A549 (cell line): ENCODE measurements around the gene UNC5A. TPM values are rescaled to one million over a fixed set of nuclear protein-coding genes. Genes with fewer than 3 reads are reported as not detected.

Experiments
- ATAC-seq, 2 experiments: fragments of 200-7000 bp in 1 of 2; fragments of >200 bp in 1 of 2; cut with Nextera tagmentation in 1 of 2; cut with Tn5 transposase in 1 of 2; 3 replicates each; pipeline versions ENCODE4 v1.8.0 to v1.9.1; 2018 to 2020; ENCODE audit warnings: mild to moderate bottlenecking in 1 of 2, moderate library complexity in 1 of 2
- CTCF ChIA-PET: fragments of 300-600 bp; sonication (Branson Sonifier 250); formaldehyde crosslinking; extraction: SDS; loops from one replicate; lab custom pipeline; 2021; ENCODE audit warnings: antibody characterized with exemption, inconsistent platforms; lab: Yijun Ruan, JAX
- POLR2A ChIA-PET: fragments of 350-600 bp; formaldehyde crosslinking; extraction: SDS; loops from one replicate; lab custom pipeline; 2021; ENCODE audit warnings: antibody characterized with exemption, inconsistent platforms; lab: Yijun Ruan, JAX
- DNase-seq, 2 experiments: peaks; one replicate each; pipeline versions ENCODE4 v3.0.0 to v3.0.0-alpha.2; 2011 to 2016; ENCODE audit warnings: low read depth in 1 of 2, low spot score in 1 of 2
- FAIRE-seq: peaks from 2 replicates; lab custom pipeline; 2011; peaks lifted over from hg19 to GRCh38; lab: Jason Lieb, UNC
- H3K27ac ChIP-seq, 2 experiments: fragments of >200 bp; sonication (Bioruptor Twin); formaldehyde crosslinking; 3 replicates each; pipeline ENCODE4 v1.5.1; 2016 to 2017
- H3K4me1 ChIP-seq: fragments of >200 bp; sonication (Bioruptor Twin); formaldehyde crosslinking; 3 replicates; pipeline ENCODE4 v1.6.1; 2016
- H3K4me2 ChIP-seq: fragments of >200 bp; sonication (Bioruptor Twin); formaldehyde crosslinking; 3 replicates; pipeline ENCODE4 v1.6.1; 2016
- H3K4me3 ChIP-seq: fragments of >200 bp; sonication (Bioruptor Twin); formaldehyde crosslinking; 3 replicates; pipeline ENCODE4 v1.5.1; 2016
- H3K9me3 ChIP-seq: fragments of >200 bp; sonication (Bioruptor Twin); formaldehyde crosslinking; 3 replicates; pipeline ENCODE4 v1.6.1; 2016
- BHLHE40 ChIP-seq: IDR thresholded peaks from 2 replicates; pipeline ENCODE4 v1.6.1; 2012; ENCODE audit warnings: low read depth, low read length, inconsistent platforms
- CBX8 ChIP-seq: fragments of 200-600 bp; sonication (generic); IDR thresholded peaks from 2 replicates; pipeline ENCODE4 v1.6.1; 2016
- CEBPB ChIP-seq, 2 experiments: fragments of >200 bp in 1 of 2; sonication (Bioruptor Twin) in 1 of 2; formaldehyde crosslinking in 1 of 2; IDR thresholded peaks; 2 replicates each; pipeline ENCODE4 v1.6.1; 2012 to 2016
- EHF ChIP-seq: fragments of 250-450 bp; sonication (Bioruptor Pico); IDR thresholded peaks from 2 replicates; pipeline ENCODE4 v1.5.0; 2020; ENCODE audit warnings: mild to moderate bottlenecking
- FOSL2 ChIP-seq, 2 experiments: fragments of 450-650 bp in 1 of 2; fragments of >200 bp in 1 of 2; sonication (Bioruptor Twin) in 1 of 2; formaldehyde crosslinking; IDR thresholded peaks; 2 replicates each; pipeline versions ENCODE4 v1.5.0 to v1.6.1; 2016 to 2020; ENCODE audit warnings: mild to moderate bottlenecking in 1 of 2, moderate library complexity in 1 of 2
- FOXS1 ChIP-seq: fragments of 250-450 bp; sonication (Bioruptor Pico); IDR thresholded peaks from 2 replicates; pipeline ENCODE4 v1.5.0; 2020; ENCODE audit warnings: mild to moderate bottlenecking, moderate library complexity
- JUN ChIP-seq, 2 experiments: fragments of >200 bp; sonication (Bioruptor Twin); formaldehyde crosslinking; IDR thresholded peaks; 2 replicates in 1 of 2; 3 replicates in 1 of 2; pipeline ENCODE4 v1.6.1; 2016 to 2017
- KDM1A ChIP-seq: fragments of 200-600 bp; sonication (generic); IDR thresholded peaks from 2 replicates; pipeline ENCODE4 v1.6.1; 2016; ENCODE audit warnings: low read depth, mild to moderate bottlenecking
- KDM5A ChIP-seq: fragments of 200-600 bp; sonication (generic); IDR thresholded peaks from 2 replicates; pipeline ENCODE4 v1.6.1; 2016; ENCODE audit warnings: antibody characterized with exemption, mild to moderate bottlenecking
- MAFK ChIP-seq: fragments of 450-650 bp; IDR thresholded peaks from 2 replicates; pipeline ENCODE4 v1.6.1; 2014; ENCODE audit not compliant: partially characterized antibody
- MAZ ChIP-seq: fragments of 150-350 bp; IDR thresholded peaks from 2 replicates; pipeline ENCODE4 v1.6.1; 2014; ENCODE audit warnings: antibody characterized with exemption, low read depth, low read length, borderline replicate concordance
- NPAS2 ChIP-seq: fragments of 250-450 bp; sonication (Bioruptor Pico); IDR thresholded peaks from 2 replicates; pipeline ENCODE4 v1.8.0; 2022; ENCODE audit warnings: mild to moderate bottlenecking, moderate library complexity, borderline replicate concordance
- PHF8 ChIP-seq: fragments of 200-600 bp; sonication (generic); IDR thresholded peaks from 2 replicates; pipeline ENCODE4 v1.6.1; 2016; ENCODE audit warnings: low read depth, mild to moderate bottlenecking, antibody characterized with exemption, moderate library complexity, borderline replicate concordance
- RNF2 ChIP-seq: fragments of 200-600 bp; sonication (generic); IDR thresholded peaks from 2 replicates; pipeline ENCODE4 v1.6.1; 2016; ENCODE audit warnings: low read depth, mild to moderate bottlenecking, antibody characterized with exemption, moderate library complexity, borderline replicate concordance
- ZSCAN20 ChIP-seq: fragments of 250-450 bp; sonication (Bioruptor Pico); IDR thresholded peaks from 2 replicates; pipeline ENCODE4 v1.8.0; 2022; ENCODE audit warnings: mild to moderate bottlenecking, moderate library complexity
- WGBS: methylation state at CpG from one replicate; pipeline ENCODE4 v1.1.6; 2017; ENCODE audit errors: missing lambda C conversion rate; 5-methylcytosine and 5-hydroxymethylcytosine counted together
- polyA plus RNA-seq, 4 experiments: library from polyadenylated mRNA; depleted of rRNA in 3 of 4; stranded (reverse); fragments of >200 nt; fragmentation: RNase III in 1 of 4; extraction: RNeasy Plus Mini Kit Qiagen cat#74134 plus additional on column Dnase treatment in 1 of 4; gene quantifications; 2 replicates in 3 of 4; 3 replicates in 1 of 4; pipeline ENCODE4 v1.2.3, GENCODE V29; 2011 to 2017
- TF ChIP-seq, protein P1 (sequence below): IDR thresholded peaks from 2 replicates; pipeline ENCODE4 v1.6.1; 2012
- TF ChIP-seq, protein P2 (sequence below): fragments of 200-600 bp; sonication (generic); IDR thresholded peaks from 2 replicates; pipeline ENCODE4 v1.6.1; 2016; ENCODE audit warnings: antibody characterized with exemption, mild to moderate bottlenecking, moderate library complexity

UNC5A gene
- polyA plus RNA-seq, 2 of the 4 experiments (the other 2 are of a cell fraction) = 0.03 to 0.14 TPM

DNA sequence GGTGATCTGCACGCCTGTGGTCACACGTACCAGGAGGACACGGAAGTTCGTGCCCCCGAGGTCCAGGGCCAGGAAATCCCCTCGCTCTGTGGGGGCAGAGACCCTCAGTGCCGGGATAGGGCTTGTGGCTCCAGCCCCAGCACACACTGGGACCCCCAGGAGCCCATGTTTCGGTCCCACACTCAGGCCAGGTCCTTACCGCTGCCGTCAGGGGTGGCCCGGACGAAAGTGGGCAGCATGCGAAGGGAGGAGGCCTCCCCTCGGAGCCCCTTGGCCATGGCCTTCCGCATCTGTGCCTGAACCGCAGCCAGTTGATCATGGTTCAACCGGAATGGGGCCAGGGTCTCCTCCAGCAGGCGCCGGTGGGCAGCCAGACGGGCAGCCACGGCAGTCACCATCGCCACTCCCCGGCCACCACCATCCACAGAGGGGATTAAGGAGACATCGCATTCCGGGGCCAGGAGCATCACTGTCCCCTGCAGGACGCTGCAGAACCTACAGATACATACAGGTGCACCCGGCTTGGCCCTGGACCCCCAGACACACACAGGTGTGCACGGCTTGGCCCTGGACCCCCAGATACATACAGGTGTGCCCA, 77.0 kb downstream of the UNC5A start:
- no peak overlapping the region for H3K27ac ChIP-seq
- H3K4me1 ChIP-seq = no peaks in the 10 kb centered on the region
- POLR2A ChIA-PET = no interaction called here
- DNase-seq (no peak), ATAC-seq (0 out of 6 replicates have a peak, but pooled peaks of 1 of the 2 experiments have one; percentile 16), FAIRE-seq (no peak)
- no peaks in the 10 kb centered on the region for H3K9me3 ChIP-seq
- WGBS = 67% methylated on average over 16 of the region's 28 CpGs
- TF ChIP-seq CEBPB (IDR thresholded peaks at IDR 0.05) = no peak
- no peak for TF ChIP-seq EHF
- no peak for TF ChIP-seq FOXS1 (CRISPR knock-in tag)
- TF ChIP-seq, protein P1, sequence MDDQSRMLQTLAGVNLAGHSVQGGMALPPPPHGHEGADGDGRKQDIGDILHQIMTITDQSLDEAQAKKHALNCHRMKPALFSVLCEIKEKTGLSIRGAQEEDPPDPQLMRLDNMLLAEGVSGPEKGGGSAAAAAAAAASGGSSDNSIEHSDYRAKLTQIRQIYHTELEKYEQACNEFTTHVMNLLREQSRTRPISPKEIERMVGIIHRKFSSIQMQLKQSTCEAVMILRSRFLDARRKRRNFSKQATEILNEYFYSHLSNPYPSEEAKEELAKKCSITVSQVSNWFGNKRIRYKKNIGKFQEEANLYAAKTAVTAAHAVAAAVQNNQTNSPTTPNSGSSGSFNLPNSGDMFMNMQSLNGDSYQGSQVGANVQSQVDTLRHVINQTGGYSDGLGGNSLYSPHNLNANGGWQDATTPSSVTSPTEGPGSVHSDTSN = no peak
- no peak for TF ChIP-seq CBX8
- no peak for TF ChIP-seq ZSCAN20 (CRISPR knock-in tag)
- no peak for TF ChIP-seq MAZ
- no peak for TF ChIP-seq RNF2
- TF ChIP-seq, protein P2, sequence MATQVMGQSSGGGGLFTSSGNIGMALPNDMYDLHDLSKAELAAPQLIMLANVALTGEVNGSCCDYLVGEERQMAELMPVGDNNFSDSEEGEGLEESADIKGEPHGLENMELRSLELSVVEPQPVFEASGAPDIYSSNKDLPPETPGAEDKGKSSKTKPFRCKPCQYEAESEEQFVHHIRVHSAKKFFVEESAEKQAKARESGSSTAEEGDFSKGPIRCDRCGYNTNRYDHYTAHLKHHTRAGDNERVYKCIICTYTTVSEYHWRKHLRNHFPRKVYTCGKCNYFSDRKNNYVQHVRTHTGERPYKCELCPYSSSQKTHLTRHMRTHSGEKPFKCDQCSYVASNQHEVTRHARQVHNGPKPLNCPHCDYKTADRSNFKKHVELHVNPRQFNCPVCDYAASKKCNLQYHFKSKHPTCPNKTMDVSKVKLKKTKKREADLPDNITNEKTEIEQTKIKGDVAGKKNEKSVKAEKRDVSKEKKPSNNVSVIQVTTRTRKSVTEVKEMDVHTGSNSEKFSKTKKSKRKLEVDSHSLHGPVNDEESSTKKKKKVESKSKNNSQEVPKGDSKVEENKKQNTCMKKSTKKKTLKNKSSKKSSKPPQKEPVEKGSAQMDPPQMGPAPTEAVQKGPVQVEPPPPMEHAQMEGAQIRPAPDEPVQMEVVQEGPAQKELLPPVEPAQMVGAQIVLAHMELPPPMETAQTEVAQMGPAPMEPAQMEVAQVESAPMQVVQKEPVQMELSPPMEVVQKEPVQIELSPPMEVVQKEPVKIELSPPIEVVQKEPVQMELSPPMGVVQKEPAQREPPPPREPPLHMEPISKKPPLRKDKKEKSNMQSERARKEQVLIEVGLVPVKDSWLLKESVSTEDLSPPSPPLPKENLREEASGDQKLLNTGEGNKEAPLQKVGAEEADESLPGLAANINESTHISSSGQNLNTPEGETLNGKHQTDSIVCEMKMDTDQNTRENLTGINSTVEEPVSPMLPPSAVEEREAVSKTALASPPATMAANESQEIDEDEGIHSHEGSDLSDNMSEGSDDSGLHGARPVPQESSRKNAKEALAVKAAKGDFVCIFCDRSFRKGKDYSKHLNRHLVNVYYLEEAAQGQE = no peak
- no peak for TF ChIP-seq KDM1A
- no peak for TF ChIP-seq FOSL2 (IDR thresholded peaks at IDR 0.05)
- TF ChIP-seq FOSL2 (CRISPR knock-in tag; IDR thresholded peaks at IDR 0.05) = no peak
- H3K4me2 ChIP-seq = no peak overlapping the region
- CTCF ChIA-PET = interaction anchor here (0.6 to 1.6 kb wide), 3 partner anchors 15 to 1150 kb away, joined by 3 to 7 read pairs (median 4); no protein-coding TSS in a partner anchor
- H3K4me3 ChIP-seq = no peak overlapping the region

DNA sequence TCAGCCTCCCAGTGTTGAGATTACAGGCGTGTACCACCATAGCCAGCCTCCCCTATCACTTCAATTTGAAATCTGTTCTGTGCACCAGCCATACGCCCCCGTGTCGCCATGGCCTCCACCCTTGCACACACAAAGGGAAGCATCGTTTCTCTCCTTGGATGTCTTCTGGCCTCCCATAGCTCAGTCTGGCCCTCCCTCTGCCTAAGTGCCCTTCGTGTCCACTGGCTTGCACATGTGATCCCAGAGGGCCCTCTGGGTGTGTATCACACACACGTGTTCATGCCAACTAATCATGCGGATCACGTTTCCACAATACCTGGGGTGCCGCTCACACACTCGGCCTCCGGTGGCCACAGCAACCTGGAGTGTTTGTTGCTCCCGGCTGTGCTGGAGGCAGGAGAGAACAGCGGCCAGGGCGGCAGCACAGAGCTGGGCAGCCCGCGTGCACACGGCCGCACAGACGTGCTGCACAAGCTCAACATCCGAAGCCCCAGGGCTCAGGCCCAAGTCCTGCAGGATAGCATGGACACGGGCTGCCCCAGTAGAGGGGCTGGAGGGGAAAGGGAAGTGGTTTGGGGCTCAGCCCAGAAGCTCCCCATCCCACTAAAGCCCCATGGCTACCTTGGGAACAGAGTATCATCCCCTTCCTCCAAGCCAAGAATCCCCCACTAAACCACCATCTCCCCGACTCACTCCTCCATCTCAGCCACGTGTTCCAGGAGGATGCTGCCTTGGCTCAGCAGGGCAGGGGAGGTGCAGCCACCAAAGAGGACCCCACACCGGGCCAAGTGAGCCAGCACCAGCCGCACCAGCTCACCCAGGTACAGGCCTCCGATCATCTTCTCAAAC, 77.9 kb downstream of the UNC5A start:
- no peak for DNase-seq
- Histone ChIP-seq H3K27ac (no peak overlapping the region), H3K4me1 (no peaks in the 10 kb centered on the region), H3K4me3 (no peak overlapping the region), H3K9me3 (no peaks in the 10 kb centered on the region), H3K4me2 (no peak overlapping the region)
- FAIRE-seq = no peak
- ChIA-PET POLR2A (no interaction called here), CTCF (interaction anchor here (0.5 to 1.6 kb wide), 2 partner anchors 228 to 315 kb away, joined by 3 to 7 read pairs; no protein-coding TSS in a partner anchor)
- no peak for ATAC-seq
- TF ChIP-seq MAFK (no peak), NPAS2 (CRISPR knock-in tag) (no peak), JUN (IDR thresholded peaks at IDR 0.05) (no peak), BHLHE40 (no peak), KDM5A (no peak)
- WGBS = 67% methylated on average over 25 of the region's 27 CpGs

DNA sequence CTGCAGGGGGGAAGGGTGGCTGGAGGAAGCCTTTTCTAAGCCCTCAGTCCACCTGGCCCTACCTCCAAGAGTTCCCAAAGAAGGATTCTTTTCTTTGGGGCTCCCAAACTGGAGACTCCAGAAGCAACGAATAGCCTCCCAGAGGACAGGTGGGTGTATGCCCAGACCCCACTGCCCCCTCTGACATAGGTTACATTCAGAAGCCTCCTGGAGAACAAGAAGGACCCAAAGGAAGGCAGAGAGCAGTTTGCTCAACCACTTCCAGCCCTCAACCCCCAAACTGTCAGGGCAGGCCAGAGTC, 78.5 kb downstream of the UNC5A start:
- Histone ChIP-seq H3K4me2 (no peak overlapping the region), H3K27ac (no peak overlapping the region), H3K9me3 (no peaks in the 10 kb centered on the region), H3K4me3 (no peak overlapping the region), H3K4me1 (no peaks in the 10 kb centered on the region)
- TF ChIP-seq PHF8 = no peak
- ChIA-PET POLR2A (no interaction called here), CTCF (interaction anchor here (0.5 kb wide), 1 partner anchor 316 kb away, joined by 3 read pairs; no protein-coding TSS in a partner anchor)
- 17% methylated on average over 1 of the region's 1 CpG for WGBS
- no peak for ATAC-seq
- no peak for FAIRE-seq
- DNase-seq = no peak
